Body of pancreas (tissue), 4 donors: ENCODE measurements around the gene CLSTN1.

Source experiments
- POLR2A ChIP-seq, 3 donors: fragments of 450-650 bp; IDR thresholded peaks; one replicate each; pipeline ENCODE4 v1.6.1; 2016; ENCODE audit warnings: antibody characterized with exemption in 3 of 3, mild to moderate bottlenecking in 2 of 3
- TF ChIP-seq, protein P1 (sequence below), 7 experiments: fragments of 450-650 bp in 4 of 7; fragments of 200-600 bp in 3 of 7; sonication (generic) in 3 of 7; IDR thresholded peaks; one replicate each; pipeline ENCODE4 v1.5.1; 2016 to 2019; ENCODE audit warnings: antibody characterized with exemption in 7 of 7

DNA sequence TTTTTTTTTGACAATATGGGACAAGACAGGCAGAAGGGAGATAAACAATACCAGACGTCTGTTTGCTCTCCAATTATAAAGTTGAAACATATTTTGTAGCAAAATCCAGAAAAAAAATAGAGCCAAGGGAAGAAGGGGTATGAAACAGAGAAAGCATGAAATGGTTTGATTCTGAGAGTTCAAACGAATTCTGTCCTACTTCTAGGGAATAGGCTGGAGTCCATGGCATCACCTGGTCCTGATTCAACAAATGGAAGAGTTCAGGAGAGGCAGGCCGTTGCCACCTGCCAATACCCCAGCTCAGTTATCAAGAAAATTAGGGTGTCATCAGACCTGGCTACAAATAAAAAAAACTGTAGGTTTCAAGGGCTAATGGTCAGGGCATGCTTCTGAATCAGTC lies 71.8 kb downstream of the CLSTN1 start:
- TF ChIP-seq, protein P1, sequence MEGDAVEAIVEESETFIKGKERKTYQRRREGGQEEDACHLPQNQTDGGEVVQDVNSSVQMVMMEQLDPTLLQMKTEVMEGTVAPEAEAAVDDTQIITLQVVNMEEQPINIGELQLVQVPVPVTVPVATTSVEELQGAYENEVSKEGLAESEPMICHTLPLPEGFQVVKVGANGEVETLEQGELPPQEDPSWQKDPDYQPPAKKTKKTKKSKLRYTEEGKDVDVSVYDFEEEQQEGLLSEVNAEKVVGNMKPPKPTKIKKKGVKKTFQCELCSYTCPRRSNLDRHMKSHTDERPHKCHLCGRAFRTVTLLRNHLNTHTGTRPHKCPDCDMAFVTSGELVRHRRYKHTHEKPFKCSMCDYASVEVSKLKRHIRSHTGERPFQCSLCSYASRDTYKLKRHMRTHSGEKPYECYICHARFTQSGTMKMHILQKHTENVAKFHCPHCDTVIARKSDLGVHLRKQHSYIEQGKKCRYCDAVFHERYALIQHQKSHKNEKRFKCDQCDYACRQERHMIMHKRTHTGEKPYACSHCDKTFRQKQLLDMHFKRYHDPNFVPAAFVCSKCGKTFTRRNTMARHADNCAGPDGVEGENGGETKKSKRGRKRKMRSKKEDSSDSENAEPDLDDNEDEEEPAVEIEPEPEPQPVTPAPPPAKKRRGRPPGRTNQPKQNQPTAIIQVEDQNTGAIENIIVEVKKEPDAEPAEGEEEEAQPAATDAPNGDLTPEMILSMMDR (IDR thresholded peaks at IDR 0.05) = no peak
- TF ChIP-seq POLR2A (IDR thresholded peaks at IDR 0.05) = no peak
